Ascending aorta (tissue), 2 donors: ENCODE results near the gene FSTL4. TPM values are rescaled to one million over a fixed set of nuclear protein-coding genes. Genes with fewer than 3 reads are reported as not detected.

Experiments used
- DNase-seq, 2 donors: peaks; one replicate each; pipeline ENCODE4 v3.0.0-alpha.2; 2019; ENCODE audit warnings: low spot score in 2 of 2
- H3K27ac ChIP-seq, 2 donors: fragments of 200-600 bp; sonication (generic); one replicate each; pipeline ENCODE4 v1.5.1; 2016 to 2017; ENCODE audit warnings: mild to moderate bottlenecking in 1 of 2
- H3K27me3 ChIP-seq: fragments of 200-600 bp; sonication (generic); one replicate; pipeline ENCODE4 v1.5.1; 2017
- H3K36me3 ChIP-seq, 2 donors: fragments of 200-600 bp; sonication (generic); one replicate each; pipeline ENCODE4 v1.5.1; 2016
- H3K4me1 ChIP-seq, 2 donors: fragments of 200-600 bp; sonication (generic); one replicate each; pipeline ENCODE4 v1.5.1; 2016 to 2017; ENCODE audit warnings: mild to moderate bottlenecking in 1 of 2
- H3K4me3 ChIP-seq, 2 donors: fragments of 200-600 bp; sonication (generic); one replicate each; pipeline ENCODE4 v1.5.1; 2016 to 2017; ENCODE audit warnings: mild to moderate bottlenecking in 1 of 2
- H3K9me3 ChIP-seq, 2 donors: fragments of 200-600 bp; sonication (generic); one replicate each; pipeline ENCODE4 v1.5.1; 2016
- CTCF ChIP-seq, 3 experiments: fragments of 200-600 bp in 2 of 3; fragments of 450-650 bp in 1 of 3; sonication (generic) in 2 of 3; IDR thresholded peaks; one replicate each; pipeline ENCODE4 v1.5.1; 2016 to 2019; ENCODE audit warnings: antibody characterized with exemption in 3 of 3, mild to moderate bottlenecking in 1 of 3, moderate library complexity in 1 of 3
- intact Hi-C: fragments of 100-400 bp; cut with DNase I; formaldehyde crosslinking; loops from one replicate; pipeline ENCODE4 v1.15.1; 2023
- total RNA-seq: library from RNA; depleted of rRNA; stranded (reverse); fragments of >200 nt; gene quantifications from one replicate; pipeline ENCODE4 v1.1.0, GENCODE V29; 2016

Gene FSTL4
- total RNA-seq, 1 donor from 2014 or later: 0.11 TPM

- no peak for DNase-seq
- Histone ChIP-seq H3K27ac (no peak overlapping the region), H3K9me3 (no peaks in the 10 kb centered on the region), H3K36me3 (no peaks in the 10 kb centered on the region), H3K4me1 (no peaks in the 10 kb centered on the region), H3K27me3 (no peaks in the 10 kb centered on the region), H3K4me3 (no peak overlapping the region)
- intact Hi-C loops: no loop called here
- TF ChIP-seq CTCF (IDR thresholded peaks at IDR 0.05): no peak
Measured at GRCh38 chr5:133340822-133341221, 271.5 kb downstream of the FSTL4 start.

- no peaks in the 10 kb centered on the region for H3K4me1 ChIP-seq
- DNase-seq: no peak
- H3K27me3 ChIP-seq: no peaks in the 10 kb centered on the region
- intact Hi-C loops: no loop called here
- no peak overlapping the region for H3K4me3 ChIP-seq
- no peak overlapping the region for H3K27ac ChIP-seq
- no peaks in the 10 kb centered on the region for H3K36me3 ChIP-seq
- H3K9me3 ChIP-seq: no peaks in the 10 kb centered on the region
- TF ChIP-seq CTCF (IDR thresholded peaks at IDR 0.05): no peak
Measured at GRCh38 chr5:133340002-133340755, 272.2 kb downstream of the FSTL4 start.

GRCh38 chr5:133338504-133339355 lies 273.6 kb downstream of the FSTL4 start:
- TF ChIP-seq CTCF (IDR thresholded peaks at IDR 0.05): no peak
- DNase-seq: no peak
- Histone ChIP-seq H3K4me1 (no peaks in the 10 kb centered on the region), H3K9me3 (no peaks in the 10 kb centered on the region), H3K4me3 (no peak overlapping the region), H3K27me3 (no peaks in the 10 kb centered on the region), H3K27ac (no peak overlapping the region), H3K36me3 (no peaks in the 10 kb centered on the region)
- intact Hi-C loops: no loop called here

GRCh38 chr5:133337795-133338445 lies 274.4 kb downstream of the FSTL4 start:
- no peaks in the 10 kb centered on the region for H3K27me3 ChIP-seq
- H3K27ac ChIP-seq: no peak overlapping the region
- intact Hi-C loops: no loop called here
- H3K36me3 ChIP-seq: no peaks in the 10 kb centered on the region
- no peak overlapping the region for H3K4me3 ChIP-seq
- H3K9me3 ChIP-seq: no peaks in the 10 kb centered on the region
- H3K4me1 ChIP-seq: no peaks in the 10 kb centered on the region
- TF ChIP-seq CTCF (IDR thresholded peaks at IDR 0.05): no peak
- DNase-seq: no peak

- intact Hi-C loops: no loop called here
- no peaks in the 10 kb centered on the region for H3K36me3 ChIP-seq
- no peak overlapping the region for H3K27ac ChIP-seq
- H3K4me3 ChIP-seq: no peak overlapping the region
- no peaks in the 10 kb centered on the region for H3K9me3 ChIP-seq
- DNase-seq: no peak
- H3K4me1 ChIP-seq: no peaks in the 10 kb centered on the region
- no peak for TF ChIP-seq CTCF (IDR thresholded peaks at IDR 0.05)
- H3K27me3 ChIP-seq: no peaks in the 10 kb centered on the region
Measured at GRCh38 chr5:133336969-133337410, 275.4 kb downstream of the FSTL4 start.
